Measurements from ENCODE around the gene SLC8A3. TPM values are rescaled to one million over a fixed set of nuclear protein-coding genes. Genes with fewer than 3 reads are reported as not detected.

SLC8A3 gene
- total RNA-seq, 2 experiments from 2014 or later, result not detected

DNA sequence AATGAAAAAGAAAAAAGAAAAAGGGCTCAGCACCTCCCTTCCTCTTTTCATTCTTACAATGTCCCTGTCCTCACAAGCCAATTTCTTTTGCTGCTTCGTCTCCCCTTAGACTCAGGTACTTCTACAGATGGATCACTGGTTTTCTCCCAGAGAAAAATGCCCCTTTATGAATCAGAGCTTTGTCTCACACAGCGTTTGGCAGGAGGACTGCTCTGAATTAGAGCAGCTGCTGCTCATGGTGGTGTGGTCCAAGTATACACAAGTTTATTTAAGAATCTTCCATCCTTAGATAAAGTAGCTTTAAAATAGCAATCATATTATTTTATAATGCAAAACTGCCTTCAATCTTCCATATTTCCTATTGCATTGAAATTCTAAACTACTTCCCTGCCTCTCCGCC lies 80.3 kb downstream of the SLC8A3 start:
- Histone ChIP-seq H3K79me2 (ENCODE audit: insufficient read depth, low read depth, low read length) (no peaks in the 10 kb centered on the region), H2AFZ (ENCODE audit: low read length) (no peak overlapping the region), H4K20me1 (ENCODE audit: insufficient read depth, low read length) (no peaks in the 10 kb centered on the region), H3K27ac (ENCODE audit: low read depth, low read length, poor library complexity, severe bottlenecking) (no peak overlapping the region), H3K9me3 (ENCODE audit: low read length) (no peaks in the 10 kb centered on the region), H3K36me3 (ENCODE audit: insufficient read depth, low read length) (no peaks in the 10 kb centered on the region), H3K4me3 (ENCODE audit: low read depth, low read length, poor library complexity, severe bottlenecking) (no peak overlapping the region), H3K4me2 (ENCODE audit: low read length) (no peak overlapping the region), H3K9me2 (ENCODE audit: insufficient read depth, low read length) (no peaks in the 10 kb centered on the region), H3K4me1 (ENCODE audit: insufficient read depth, low read length, poor library complexity, severe bottlenecking) (no peaks in the 10 kb centered on the region)
- POLR2A ChIA-PET, result no interaction called here
- CTCF ChIA-PET (ENCODE audit: unreplicated experiment), result no interaction called here
- BruUV-seq (replicated peaks), result no TSS peak
- intact Hi-C loops (cut with micrococcal nuclease; ENCODE audit: unreplicated experiment), result no loop called here
- DNase-seq (ENCODE audit: low spot score), result no peak
- TF ChIP-seq EZH2phosphoT487 (IDR thresholded peaks at IDR 0.05; ENCODE audit: borderline replicate concordance, low read depth, low read length), result no peak
- TF ChIP-seq, protein P1, sequence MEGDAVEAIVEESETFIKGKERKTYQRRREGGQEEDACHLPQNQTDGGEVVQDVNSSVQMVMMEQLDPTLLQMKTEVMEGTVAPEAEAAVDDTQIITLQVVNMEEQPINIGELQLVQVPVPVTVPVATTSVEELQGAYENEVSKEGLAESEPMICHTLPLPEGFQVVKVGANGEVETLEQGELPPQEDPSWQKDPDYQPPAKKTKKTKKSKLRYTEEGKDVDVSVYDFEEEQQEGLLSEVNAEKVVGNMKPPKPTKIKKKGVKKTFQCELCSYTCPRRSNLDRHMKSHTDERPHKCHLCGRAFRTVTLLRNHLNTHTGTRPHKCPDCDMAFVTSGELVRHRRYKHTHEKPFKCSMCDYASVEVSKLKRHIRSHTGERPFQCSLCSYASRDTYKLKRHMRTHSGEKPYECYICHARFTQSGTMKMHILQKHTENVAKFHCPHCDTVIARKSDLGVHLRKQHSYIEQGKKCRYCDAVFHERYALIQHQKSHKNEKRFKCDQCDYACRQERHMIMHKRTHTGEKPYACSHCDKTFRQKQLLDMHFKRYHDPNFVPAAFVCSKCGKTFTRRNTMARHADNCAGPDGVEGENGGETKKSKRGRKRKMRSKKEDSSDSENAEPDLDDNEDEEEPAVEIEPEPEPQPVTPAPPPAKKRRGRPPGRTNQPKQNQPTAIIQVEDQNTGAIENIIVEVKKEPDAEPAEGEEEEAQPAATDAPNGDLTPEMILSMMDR (conservative IDR thresholded peaks at IDR 0.05; ENCODE audit: low read length), result no peak

DNA sequence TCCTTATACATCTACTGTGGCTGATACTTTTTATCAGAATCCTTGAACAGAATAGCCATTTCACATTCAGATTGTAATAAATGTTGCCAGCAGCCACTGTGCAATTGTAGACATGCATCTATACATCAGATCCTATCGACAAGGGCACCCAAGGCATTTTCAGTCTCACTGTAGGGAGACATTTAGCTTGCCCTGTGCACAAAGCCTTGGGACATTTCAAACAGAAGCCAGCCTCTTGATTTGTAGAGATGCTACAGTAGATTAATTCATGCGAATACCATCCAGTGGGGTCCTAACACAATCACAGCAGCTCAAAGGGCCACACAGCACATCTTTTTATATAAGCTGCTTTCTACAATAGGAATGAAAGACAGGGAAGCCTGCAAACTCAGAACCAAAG lies 81.4 kb downstream of the SLC8A3 start:
- no peaks in the 10 kb centered on the region for H3K9me3 ChIP-seq (ENCODE audit: low read length)
- no peak overlapping the region for H3K27ac ChIP-seq (ENCODE audit: low read depth, low read length, poor library complexity, severe bottlenecking)
- H3K9me2 ChIP-seq (ENCODE audit: insufficient read depth, low read length), result no peaks in the 10 kb centered on the region
- H2AFZ ChIP-seq (ENCODE audit: low read length), result no peak overlapping the region
- H4K20me1 ChIP-seq (ENCODE audit: insufficient read depth, low read length), result no peaks in the 10 kb centered on the region
- ChIA-PET POLR2A (interaction anchor here (0.6 kb wide), 1 partner anchor 732 kb away, joined by 3 read pairs; no protein-coding TSS in a partner anchor), CTCF (ENCODE audit: unreplicated experiment) (no interaction called here)
- H3K79me2 ChIP-seq (ENCODE audit: insufficient read depth, low read depth, low read length), result no peaks in the 10 kb centered on the region
- BruUV-seq (replicated peaks), result no TSS peak
- no peak overlapping the region for H3K4me2 ChIP-seq (ENCODE audit: low read length)
- H3K36me3 ChIP-seq (ENCODE audit: insufficient read depth, low read length), result no peaks in the 10 kb centered on the region
- TF ChIP-seq, protein P1 (conservative IDR thresholded peaks at IDR 0.05; ENCODE audit: low read length), result no peak
- TF ChIP-seq EZH2phosphoT487 (IDR thresholded peaks at IDR 0.05; ENCODE audit: borderline replicate concordance, low read depth, low read length), result no peak
- no peak overlapping the region for H3K4me3 ChIP-seq (ENCODE audit: low read depth, low read length, poor library complexity, severe bottlenecking)
- no peak for DNase-seq (ENCODE audit: low spot score)
- no peaks in the 10 kb centered on the region for H3K4me1 ChIP-seq (ENCODE audit: insufficient read depth, low read length, poor library complexity, severe bottlenecking)
- intact Hi-C loops (cut with micrococcal nuclease; ENCODE audit: unreplicated experiment), result no loop called here

DNA sequence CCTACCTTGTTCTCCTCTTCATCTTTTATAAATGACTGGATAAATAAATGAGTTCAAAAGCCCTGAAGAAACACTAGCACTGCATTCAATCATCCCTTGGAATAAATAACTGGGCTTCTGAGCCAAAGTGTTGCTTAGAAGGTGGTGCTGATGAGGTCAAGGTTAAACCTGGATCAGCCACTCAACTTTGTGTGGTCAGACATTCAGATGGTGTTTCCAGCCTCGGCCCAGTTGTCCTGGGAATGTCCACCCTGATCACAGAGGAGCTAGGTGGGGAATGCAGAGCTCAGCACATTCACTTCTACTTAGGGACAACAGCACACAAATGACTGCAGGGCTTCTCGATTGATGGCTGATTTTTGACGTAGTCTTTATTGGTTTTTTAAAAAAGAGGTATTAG lies 88.7 kb downstream of the SLC8A3 start:
- TF ChIP-seq, protein P1 (conservative IDR thresholded peaks at IDR 0.05; ENCODE audit: low read length), result no peak
- TF ChIP-seq EZH2phosphoT487 (IDR thresholded peaks at IDR 0.05; ENCODE audit: borderline replicate concordance, low read depth, low read length), result no peak
- CTCF ChIA-PET (ENCODE audit: unreplicated experiment), result no interaction called here
- intact Hi-C loops (cut with micrococcal nuclease; ENCODE audit: unreplicated experiment), result no loop called here
- no peak overlapping the region for H3K27ac ChIP-seq (ENCODE audit: low read depth, low read length, poor library complexity, severe bottlenecking)
- no peaks in the 10 kb centered on the region for H3K36me3 ChIP-seq (ENCODE audit: insufficient read depth, low read length)
- H3K9me3 ChIP-seq (ENCODE audit: low read length), result no peaks in the 10 kb centered on the region
- no peaks in the 10 kb centered on the region for H3K79me2 ChIP-seq (ENCODE audit: insufficient read depth, low read depth, low read length)
- no TSS peak for BruUV-seq (replicated peaks)
- H2AFZ ChIP-seq (ENCODE audit: low read length), result no peak overlapping the region
- H3K4me3 ChIP-seq (ENCODE audit: low read depth, low read length, poor library complexity, severe bottlenecking), result no peak overlapping the region
- DNase-seq (ENCODE audit: low spot score), result no peak
- H3K9me2 ChIP-seq (ENCODE audit: insufficient read depth, low read length), result no peaks in the 10 kb centered on the region
- POLR2A ChIA-PET, result no interaction called here
- H3K4me2 ChIP-seq (ENCODE audit: low read length), result no peak overlapping the region
- H4K20me1 ChIP-seq (ENCODE audit: insufficient read depth, low read length), result no peaks in the 10 kb centered on the region
- H3K4me1 ChIP-seq (ENCODE audit: insufficient read depth, low read length, poor library complexity, severe bottlenecking), result no peaks in the 10 kb centered on the region
